Stimulated activated CD4-positive, alpha-beta T cell treated with anti-CD3 and anti-CD28 coated beads, Interleukin-12 subunit alpha, Interleukin-12 subunit beta, amount 100 ng/mL, for 4 hours (primary cell): ENCODE results near the gene TSPAN9.

Source experiments
- DNase-seq: peaks from one replicate; pipeline ENCODE4 v3.0.0-alpha.2; 2020

TSPAN9 gene

DNA sequence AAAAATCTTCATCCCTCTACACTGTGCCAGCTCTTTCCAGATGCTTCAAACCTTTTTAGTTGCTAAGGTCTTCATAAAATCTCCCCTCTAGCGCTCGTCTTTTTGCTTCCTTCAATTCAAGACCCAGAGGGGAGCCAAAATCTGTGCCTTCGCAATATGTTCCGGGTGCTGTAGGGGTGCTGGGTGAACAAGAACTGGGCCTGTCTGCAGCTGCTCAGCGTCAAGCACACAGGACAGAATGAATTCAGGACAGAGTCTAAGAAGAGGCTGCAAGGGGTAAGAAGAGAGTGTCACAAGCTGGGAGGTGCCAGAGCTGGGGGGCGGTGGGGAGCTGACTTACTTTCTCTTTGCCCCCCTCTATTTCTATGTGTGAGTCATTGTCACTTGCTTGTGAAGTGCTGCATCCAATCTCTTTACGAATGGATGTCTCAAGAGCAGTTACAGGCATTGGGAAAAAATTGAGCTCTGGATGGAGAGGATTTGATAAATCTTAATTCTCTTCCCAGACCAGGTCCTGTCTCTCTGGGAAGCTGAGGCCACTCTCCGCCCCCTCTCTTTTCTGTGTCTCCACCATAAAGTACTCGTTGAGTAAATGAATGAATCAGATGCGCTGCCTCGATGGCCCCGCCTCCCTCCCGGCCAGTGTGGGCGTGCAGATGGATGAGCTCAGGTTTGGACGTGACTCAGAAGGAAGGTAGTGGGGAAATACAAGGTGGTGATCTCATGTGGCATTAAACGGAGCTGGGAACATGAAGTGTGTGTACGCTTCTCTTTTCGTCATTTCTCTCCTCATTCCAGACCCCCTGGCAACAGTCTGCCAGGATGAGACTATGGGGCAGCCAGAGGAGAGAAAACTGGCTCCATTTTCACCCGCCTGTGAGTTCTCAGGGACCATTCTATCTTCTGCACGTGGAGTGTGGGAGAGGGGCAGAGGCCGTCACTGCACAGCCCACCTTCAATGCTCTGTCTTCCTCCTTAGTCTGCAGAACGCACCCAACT lies 91.3 kb downstream of the TSPAN9 start:
- no peak for DNase-seq

DNA sequence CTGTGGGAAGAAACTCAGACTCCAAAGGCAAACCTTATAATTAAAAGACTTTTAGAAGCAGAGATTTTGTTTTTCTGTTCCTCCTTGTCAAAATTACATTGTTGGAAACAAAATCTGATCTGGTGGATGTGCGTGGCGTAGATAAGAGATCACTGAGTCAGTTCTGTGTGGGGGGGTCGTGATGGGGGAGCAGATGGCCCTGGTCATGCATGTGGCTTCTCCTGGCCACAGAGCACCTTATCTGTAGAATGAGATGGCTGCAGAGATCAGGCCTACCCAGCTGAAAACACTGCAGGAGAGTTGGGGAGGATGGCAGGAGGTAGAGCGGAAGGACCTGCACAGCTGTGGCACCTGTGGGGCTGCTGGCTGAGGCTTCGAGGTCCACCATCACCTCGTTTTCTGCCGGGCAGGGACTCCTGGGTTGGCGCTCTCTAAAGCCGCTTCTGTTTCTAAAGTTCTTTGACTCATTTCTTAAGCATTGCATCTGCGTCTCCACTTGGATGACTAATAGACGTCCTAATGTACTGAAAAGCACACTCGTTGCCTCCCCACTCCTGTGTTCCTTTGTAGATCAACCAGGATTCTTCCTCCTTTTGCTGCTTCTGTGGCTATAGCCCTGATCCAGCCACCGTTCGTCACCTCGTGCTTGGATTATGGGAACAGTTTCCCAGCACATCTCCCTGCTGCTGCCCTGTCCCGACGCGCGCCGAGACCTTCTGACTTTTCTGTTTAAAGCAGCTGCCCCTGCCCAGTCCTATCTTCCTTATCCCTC lies 93.4 kb downstream of the TSPAN9 start:
- no peak for DNase-seq

DNA sequence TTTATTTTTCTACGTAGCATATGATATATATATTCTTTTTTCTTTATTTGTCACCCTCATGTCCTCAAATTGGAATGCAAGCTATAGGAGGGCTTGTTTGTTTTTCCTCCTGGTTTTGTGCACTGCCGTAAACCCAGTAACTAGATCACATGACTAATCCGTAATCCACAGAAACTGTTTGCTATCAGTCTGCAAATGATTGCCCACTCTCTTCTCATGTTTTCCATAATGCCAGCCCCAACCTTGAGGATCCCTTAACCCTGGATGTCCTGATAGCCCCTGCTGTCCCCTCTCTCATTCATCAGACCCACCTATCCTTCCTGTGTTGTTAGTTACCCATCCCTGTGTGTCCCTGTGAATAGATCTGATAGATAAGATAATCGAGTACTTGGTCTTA lies 94.0 kb downstream of the TSPAN9 start:
- no peak for DNase-seq

DNA sequence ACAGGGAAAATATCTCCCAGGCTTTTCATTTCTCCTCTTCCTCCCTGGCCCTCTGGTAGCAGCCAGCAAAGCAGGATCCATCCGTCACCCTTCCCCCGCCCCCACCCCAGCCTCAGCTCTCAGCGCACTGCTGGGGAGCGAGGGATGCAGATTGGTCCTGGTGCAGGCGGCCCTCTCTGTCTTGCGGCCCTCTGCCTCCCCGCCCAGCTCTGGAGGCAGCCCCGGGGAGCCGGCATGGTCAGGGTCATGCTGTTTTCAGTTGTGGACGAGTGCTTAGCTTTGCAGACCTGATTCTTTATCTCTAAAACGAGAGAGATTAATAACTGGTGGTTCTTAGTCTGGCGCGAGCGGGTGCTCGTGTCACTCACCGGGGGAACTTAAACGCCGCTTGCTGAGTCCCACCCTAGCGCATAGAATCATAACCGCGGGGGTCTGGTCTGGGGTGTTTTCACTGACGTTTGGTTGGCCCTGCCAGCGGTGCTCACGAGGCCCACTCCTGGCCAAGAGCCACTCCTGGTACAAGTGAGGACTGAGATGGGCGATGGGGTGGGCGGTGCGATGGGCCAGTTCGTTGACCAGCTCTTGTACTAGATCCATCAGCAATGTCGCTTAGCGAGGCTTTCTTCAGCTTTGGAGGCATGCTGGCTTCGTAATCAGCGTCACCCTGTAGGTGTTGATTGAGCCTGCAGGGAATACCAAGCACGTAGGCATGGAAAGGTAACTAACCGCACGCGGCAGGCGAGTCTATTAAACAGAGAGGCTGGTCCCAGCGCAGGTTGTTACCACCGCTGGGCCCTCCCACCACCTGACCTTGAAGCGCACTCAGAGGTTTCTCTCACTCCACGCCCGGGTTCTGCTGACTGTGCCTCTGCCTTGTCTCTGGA lies 95.2 kb downstream of the TSPAN9 start:
- no peak for DNase-seq

DNA sequence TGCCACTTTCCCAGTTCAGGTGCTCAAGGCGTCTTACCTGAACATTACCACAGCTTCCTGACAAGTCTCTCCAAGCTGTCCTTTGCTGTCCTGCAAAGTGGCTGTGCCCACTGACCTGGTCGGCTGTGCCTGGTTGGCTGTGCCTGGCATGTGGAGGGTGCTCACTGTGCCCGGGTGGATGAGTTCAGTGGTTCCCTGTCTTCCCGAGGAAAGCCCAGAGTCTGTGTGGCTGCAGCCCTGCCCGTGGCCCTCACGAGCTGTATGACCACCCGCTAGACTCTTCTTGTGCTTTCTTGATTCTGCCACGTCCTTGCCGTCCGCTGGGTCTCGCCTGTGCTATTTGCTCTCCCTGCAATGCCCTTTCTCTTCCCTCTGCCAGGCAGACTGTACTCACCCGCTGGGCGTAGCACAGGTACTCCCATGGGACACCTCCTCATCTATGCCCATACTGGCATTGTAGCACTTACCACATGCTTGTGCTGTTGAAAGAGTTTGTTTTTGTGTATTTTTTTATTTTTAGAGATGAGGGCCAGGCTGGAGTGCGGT lies 95.9 kb downstream of the TSPAN9 start:
- no peak for DNase-seq

DNA sequence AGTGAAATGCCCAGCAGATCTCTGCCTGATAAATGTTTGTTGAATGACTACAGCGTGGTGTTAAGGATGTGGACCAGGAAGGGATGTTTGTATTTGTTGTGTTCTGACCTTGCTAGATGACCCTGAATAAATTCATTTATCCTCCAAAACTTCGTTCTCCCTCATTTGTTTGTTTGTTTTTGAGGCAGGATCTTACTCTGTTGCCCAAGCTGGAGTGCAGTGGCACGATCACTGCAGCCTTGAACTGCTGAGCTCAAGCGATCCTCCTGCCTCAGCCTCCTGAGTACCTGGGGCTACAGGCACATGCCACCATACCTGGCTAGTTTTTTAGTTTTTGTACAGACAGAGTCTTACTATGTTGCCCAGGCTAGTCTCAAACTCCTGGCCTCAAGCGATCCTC lies 96.7 kb downstream of the TSPAN9 start:
- DNase-seq: no peak

DNA sequence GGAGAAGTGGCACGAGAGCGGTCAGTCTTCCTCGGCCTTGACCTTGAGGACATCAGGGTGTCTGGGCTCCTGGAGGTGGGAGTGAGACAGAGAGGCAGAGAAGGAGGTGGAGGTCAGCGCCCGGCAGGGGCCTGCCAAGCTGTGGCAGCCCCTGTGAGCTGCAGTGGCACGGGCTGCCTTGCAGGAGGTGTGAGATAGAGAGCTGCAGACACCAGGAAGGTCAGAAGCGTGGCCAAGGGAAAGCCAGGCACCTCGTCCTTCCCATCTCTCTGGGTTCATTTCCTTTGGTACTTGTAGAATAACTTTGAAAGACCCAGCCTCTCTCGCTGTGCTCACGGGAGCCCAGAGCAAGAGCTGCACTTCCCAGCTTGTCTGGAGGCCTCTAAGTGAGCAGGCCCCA lies 98.1 kb downstream of the TSPAN9 start:
- DNase-seq: no peak

DNA sequence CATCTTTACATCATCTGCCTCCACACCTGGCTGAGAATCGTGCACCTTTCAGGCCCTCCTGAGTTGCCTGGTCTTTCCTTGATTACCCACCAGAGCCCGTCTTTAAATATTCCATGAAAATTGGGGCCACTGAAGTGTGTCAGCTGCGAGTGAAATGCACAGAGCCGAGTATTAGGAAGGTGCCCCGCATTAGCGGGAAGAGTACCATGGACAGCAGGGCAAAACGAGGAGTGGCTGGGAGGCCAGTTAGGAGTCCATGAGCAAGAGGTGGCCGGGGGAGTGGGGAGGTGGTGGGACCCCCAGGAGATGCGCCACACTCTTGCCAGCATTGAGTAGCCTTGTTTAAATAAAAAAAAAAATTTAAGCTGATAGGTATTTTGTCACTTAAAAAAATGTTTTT lies 99.6 kb downstream of the TSPAN9 start:
- no peak for DNase-seq

DNA sequence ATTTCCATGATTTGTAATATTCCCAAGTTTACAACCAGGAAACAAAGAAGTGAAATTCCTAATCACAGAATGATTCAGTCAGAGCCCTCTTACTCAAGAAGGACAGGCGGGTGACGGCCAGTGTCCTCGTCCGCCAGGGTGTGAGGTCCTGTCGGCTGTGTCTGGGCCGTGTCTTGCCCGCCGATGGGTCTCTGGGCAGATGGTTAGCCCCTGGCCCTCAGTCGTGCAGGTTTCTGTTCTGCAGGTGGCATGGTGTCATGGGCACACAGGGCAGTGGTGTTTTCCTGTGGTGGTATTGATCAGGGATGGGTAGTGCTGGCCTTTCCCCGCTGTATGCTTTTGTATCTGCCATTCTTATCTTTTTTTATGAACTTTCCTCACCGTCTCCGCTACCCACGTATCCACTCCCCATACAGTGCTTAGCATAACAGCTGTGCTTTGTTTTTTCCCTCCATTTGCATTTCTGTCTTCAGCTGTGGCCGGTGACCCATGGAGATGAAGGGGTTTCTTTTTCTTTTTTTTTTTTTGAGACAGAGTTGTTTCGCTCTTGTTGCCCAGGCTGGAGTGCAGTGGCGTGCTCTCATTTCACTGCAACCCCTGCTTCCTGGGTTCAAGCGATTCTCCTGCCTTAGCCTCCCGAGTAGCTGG lies 100.7 kb downstream of the TSPAN9 start:
- DNase-seq: no peak

DNA sequence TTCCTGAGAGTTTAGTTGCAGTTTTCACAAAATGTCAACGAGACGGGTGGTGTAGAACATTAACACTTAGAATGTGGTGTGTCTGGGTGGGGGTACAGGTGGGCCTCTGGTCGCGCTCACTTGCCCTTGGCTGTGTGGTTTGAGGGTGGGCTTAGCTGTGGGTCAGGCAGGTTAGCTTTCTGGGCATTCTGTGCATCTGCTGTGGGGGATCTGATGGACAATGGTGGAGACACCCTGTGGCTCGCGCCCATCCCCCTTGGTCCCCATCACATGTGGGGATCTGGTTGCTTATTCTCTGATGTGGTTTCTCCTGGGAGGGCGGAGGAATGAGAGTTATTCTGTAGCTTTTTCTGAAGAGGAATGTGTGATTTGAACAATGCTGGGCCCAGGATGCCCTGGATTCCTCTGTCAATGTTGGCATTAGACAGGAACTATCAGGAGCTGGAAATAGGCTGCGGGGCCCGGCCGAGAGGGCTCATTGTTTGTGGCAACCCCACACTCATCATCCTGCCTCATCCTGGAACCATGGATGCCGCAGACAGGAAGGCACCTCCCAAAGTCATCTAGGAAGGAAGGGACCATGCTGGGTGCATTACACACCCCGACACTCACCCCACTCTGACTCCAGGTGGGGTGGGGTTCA lies 101.6 kb downstream of the TSPAN9 start:
- DNase-seq: no peak

DNA sequence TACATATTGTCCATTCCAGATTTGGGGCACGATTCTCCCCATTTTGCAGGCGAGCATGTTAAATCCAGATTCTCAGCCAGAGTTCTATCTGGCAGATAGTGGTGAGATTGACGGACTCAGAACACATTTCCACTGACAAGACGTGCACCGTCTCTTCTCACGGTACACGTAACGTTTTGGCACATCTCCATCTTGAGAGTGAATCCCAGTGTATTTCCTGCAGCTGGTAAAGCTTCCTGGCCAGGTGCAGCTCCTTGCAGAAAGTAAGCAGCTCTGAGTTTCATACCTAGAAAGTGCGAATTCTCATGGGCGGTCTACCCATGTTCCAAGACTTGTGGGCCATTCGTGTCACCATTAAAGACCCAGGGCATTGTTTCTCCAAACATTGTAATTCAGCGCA lies 102.6 kb downstream of the TSPAN9 start:
- no peak for DNase-seq

DNA sequence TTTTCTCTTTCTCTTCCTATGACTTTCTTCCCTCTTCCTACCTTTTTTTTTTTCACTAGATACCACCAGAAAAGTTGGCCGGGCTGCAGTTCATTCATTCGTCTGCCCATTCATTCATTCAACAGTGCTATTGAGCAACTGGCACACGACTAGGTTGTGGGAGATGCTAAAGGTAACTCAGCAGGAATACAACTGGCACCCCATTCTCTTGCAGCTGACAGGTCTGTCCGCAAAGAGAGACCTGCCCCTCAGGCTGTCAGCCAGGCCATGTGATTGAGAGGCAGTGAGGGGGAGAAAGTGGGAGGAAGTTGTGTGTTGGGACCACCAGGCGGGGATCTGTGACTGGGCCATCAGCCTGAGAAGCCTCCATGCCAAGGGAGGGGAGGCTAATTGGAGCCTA lies 105.2 kb downstream of the TSPAN9 start:
- no peak for DNase-seq

DNA sequence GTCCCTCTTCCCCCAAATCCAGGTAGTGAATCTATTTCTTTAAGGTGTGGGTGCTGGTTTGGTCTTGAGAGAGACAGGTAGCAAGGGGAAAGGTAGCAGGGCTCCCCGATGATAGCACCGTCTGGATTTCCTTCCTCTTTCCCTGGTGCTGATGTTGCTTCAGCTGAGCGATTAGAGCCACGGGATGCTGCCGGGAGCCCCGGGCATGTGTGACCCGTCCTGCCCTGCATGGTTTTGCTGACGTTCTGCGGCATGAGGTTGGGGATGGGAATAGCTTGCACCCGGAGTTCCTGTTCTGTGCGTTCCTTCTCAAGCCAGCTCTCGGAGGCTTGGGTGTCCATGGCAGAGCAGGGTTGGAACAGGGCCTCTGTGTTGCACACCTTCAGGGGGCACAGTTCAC lies 107.3 kb downstream of the TSPAN9 start:
- no peak for DNase-seq

DNA sequence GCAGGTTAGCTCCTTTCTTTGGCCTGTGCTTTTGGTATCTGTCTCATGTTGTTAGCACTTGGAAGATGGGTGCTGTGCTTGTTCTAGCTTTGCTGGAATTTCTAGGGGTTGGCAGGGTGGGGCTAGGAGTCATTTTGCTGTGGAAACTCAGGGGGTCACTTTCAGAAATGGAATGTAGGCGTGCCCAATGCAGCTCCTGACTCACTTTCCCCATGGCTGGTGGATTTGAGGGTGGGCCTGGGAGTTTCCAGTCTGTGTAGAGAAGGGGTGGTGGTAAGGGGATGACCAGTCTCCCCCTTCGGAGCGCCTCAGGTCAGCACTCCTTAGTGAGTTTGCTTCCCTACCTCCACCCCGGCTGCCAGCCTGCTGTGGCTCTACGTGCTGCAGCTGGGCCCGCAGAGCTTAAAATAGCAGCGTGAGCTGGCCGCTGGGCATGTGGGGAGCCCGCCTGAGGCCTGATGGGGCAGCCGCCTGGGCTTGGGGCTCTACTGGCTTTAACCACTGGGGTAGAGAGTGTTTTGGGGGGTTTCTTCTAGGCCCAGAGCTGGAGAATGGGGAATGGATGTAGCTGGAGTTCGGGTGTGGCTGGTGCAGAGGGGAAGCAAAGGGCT lies 108.2 kb downstream of the TSPAN9 start:
- DNase-seq: no peak

DNA sequence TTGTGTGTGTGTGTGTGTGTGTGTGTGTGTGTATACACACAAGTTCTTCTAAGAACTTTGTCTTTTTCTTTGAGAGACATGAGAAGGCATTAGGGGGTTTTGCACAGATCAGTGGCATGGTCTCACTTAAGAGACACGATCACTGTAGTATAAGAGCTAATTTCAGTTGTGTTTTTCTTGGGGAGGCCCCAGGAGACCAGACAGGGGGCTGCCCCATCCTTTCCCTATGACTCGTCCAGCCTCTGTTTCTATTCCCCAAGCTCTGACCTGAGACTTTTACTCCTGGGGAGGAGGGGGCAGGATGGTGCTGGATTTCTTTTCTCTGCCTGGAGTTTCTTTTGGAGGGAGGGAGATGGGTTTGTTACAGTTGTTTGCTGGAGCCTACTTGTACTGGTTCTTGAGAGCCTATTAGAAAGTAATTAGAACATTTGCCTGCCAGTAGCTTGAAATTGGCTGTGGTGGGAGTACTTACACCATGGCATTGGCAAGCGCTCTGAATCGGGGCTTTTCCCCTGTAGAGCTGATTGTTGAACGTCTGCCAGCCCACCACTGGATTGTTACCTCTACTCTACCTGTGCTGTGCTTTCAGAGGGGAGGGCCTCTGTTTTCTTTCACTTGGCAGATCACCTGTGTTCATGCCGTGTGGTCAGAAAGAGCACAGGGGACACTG lies 109.5 kb downstream of the TSPAN9 start:
- no peak for DNase-seq

DNA sequence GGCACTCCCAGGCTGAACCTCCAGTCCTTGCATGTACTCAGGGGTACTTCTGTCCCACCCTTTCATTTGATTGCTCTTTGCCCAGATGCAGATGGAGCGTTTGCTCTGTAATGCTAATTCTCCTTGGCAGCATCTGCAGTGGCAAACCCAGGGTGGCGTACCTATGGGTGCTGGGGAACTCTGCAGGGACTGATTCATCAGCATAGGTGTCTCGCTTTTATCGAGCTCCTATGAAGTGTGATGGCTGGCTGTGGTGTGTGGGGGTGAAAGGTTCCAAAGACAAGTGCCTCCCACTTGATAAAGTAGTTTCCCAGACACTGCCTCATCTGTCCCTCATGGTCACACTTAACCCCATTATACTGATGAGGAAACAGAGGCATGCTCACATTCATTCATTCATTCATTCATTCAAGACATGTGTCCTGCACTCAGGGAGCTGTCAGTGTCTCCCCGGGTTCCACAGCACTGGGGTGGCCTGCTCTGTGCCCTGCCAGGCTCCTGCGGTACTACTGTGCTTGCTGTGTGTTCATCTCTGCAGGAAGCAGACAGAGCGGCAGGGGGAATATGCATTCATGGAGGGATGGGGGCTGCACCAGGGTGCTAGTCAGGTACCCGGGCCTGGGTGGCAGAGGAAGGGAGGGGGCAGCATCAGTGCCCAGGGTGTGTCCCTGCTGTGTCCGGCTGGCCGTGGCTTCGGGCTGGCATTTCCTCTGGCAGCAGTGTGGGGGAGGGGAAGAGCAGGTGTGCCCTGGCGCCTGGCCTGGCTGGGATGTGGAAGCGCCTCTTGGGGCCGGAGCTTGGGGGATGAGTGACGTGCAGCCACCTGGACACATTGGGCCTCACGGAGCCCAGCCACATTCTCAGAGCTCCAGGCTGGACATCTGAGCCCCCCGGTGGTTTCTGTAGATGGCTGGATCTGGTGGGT lies 110.9 kb downstream of the TSPAN9 start:
- no peak for DNase-seq

DNA sequence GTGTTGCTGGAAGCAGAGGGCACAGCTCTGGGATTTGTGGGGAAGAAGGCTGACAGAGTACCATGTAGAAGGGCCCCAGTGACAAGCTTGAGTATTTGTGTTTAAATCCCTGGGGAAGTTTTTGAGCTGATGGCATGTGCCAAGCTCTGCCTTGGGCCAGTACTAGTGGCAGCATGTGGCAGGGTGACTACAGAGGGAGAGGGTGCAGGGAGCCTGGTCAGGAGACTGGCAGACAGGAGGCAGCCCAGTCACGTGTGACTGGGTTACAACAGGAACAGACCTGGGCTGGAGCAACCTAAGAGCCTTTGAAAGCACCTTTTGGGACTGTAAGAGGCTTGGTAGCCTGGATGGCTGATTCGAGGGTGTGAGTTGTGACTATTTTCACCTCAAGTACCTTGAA lies 112.1 kb downstream of the TSPAN9 start:
- no peak for DNase-seq

DNA sequence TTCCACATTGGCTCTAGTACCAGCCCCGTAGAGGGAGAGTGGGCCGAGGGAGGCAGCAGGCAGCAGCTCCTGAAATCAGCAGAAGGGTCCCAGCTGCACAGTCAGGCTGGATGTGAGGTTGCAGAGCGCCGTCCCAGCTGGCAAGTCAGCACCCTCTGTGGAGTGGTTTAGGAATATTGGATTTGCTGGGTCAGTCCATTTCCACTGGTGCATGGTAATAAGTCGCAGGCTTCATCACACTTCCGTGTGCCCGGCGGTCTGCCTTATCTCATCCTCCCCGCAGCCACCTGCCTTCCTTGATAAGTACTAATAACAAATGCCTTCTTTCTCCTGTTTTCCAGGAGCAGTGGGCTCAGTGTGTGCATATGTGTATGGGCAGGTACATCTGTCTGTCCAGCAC lies 112.9 kb downstream of the TSPAN9 start:
- no peak for DNase-seq

DNA sequence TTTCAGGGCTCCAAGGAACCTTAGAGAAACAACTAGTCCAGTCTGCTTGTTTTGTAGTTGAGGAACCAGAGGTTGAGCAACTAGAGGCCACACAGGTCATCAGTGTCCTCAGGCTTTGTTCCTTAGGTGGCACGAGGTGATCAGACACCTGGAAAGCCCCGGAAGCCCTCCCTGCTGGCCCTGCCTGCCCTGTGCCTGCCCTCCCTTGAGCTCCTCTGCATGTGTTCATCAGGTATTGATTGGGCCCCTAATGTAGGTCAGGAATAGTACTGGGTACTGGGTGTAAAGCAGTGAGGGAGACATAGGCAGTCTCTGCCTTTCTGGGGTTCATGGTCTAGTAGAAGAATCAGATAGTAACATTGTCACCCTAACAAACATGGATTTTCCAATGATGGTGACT lies 114.3 kb downstream of the TSPAN9 start:
- DNase-seq: no peak

DNA sequence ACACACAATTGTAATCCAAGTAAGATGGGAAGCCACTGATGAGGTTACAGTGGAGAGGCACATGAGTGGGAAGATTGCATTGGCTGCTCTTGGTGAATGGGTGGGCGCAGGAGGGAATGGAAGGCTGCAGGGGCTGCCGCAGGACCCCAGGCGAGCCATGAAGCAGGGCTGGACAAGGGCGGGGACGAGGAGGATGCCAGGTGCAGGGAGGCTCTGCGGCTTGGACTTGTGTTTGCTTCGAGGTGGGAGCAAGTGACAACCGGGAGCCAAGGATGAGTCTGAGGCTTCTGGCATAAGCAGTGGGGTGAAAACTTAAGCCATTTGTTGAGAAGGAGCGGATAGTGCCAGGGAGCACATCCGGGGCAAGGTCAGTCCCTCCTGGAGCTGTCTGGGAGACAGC lies 115.0 kb downstream of the TSPAN9 start:
- no peak for DNase-seq
